ENCODE results near the gene MPND. TPM values are rescaled to one million over a fixed set of nuclear protein-coding genes. Genes with fewer than 3 reads are reported as not detected.

MPND gene
- total RNA-seq, 1 experiment from 2014 or later = 24.3 TPM

GRCh38 chr19:4359627-4360000 is 16.3 kb downstream of the MPND start (continued):
- TF ChIP-seq TCF7L2 (IDR thresholded peaks at IDR 0.05; ENCODE audit: borderline replicate concordance, extremely low read depth, insufficient read depth, insufficient read length) = no peak
- no peak for TF ChIP-seq CEBPB (IDR thresholded peaks at IDR 0.05; ENCODE audit: low read depth)
- no peak for TF ChIP-seq ELF1 (IDR thresholded peaks at IDR 0.05; ENCODE audit: borderline replicate concordance, low read depth)

- ChIA-PET RAD21 (ENCODE audit: low non-redundant PET in 1 of 2, low total read pairs in 2 of 2, uncharacterized antibody in 2 of 2, unreplicated experiment in 2 of 2) (no interaction called here), POLR2A (no interaction called here), CTCF (no interaction called here)
- Histone ChIP-seq H3K4me2 (ENCODE audit: low read length) (no peak overlapping the region), H3K27ac (ENCODE audit: low read depth, low read length) (peak overlapping the region; percentile 47), H3K9me3 (ENCODE audit: control insufficient read depth in 1 of 2, insufficient read depth in 1 of 2, low read depth in 1 of 2, low read length in 2 of 2) (no peaks in the 10 kb centered on the region), H3K27me3 (ENCODE audit: insufficient read depth, low read length) (no peaks in the 10 kb centered on the region), H2AFZ (ENCODE audit: low read depth, low read length, poor library complexity, severe bottlenecking) (no peak overlapping the region), H3K79me2 (ENCODE audit: insufficient read depth, low read length) (no peaks in the 10 kb centered on the region), H3K4me3 (replicated peaks in 1 of 2; ENCODE audit: low read depth in 1 of 2, low read length in 2 of 2) (no peak overlapping the region), H3K9me2 (ENCODE audit: insufficient read depth) (no peaks in the 10 kb centered on the region), H3K36me3 (ENCODE audit: control insufficient read depth in 1 of 2, insufficient read depth in 2 of 2, low read length in 2 of 2) (peaks cover 5 to 11% of the 10 kb centered on the region in 2 experiments; a peak in 2 of 4 replicates), H4K20me1 (ENCODE audit: insufficient read depth) (no peaks in the 10 kb centered on the region), H3K9ac (ENCODE audit: low read length) (no peak overlapping the region), H3K4me1 (ENCODE audit: control insufficient read depth in 1 of 2, insufficient read depth in 2 of 2, low read length in 2 of 2) (peaks cover 6 to 23% of the 10 kb centered on the region in 2 experiments; a peak in 3 of 4 replicates)
- TF ChIP-seq ELF1 (IDR thresholded peaks at IDR 0.05; ENCODE audit: borderline replicate concordance, low read depth) = no peak
- no peak for TF ChIP-seq SP1 (IDR thresholded peaks at IDR 0.05; ENCODE audit: low read depth)
- no peak for TF ChIP-seq ZNF274 (IDR thresholded peaks at IDR 0.05; ENCODE audit: low read depth, low read length)
- no peak for TF ChIP-seq FOSL1 (IDR thresholded peaks at IDR 0.05; ENCODE audit: low read depth)
- TF ChIP-seq CTCF (IDR thresholded peaks at IDR 0.05 in 2 of 3, conservative IDR thresholded peaks at IDR 0.05 in 1 of 3; ENCODE audit: borderline replicate concordance in 1 of 3, insufficient read depth in 1 of 3, low read depth in 2 of 3, low read length in 2 of 3) = no peak
- no peak for TF ChIP-seq EZH2 (IDR thresholded peaks at IDR 0.05)
- TF ChIP-seq SRF (IDR thresholded peaks at IDR 0.05; ENCODE audit: low read depth) = no peak
- no peak for TF ChIP-seq RAD21 (IDR thresholded peaks at IDR 0.05; ENCODE audit: low read depth)
- no peak for TF ChIP-seq POLR2A (IDR thresholded peaks at IDR 0.05; ENCODE audit: borderline replicate concordance, extremely low read depth, insufficient read depth, insufficient read length)
- TF ChIP-seq REST (IDR thresholded peaks at IDR 0.05; ENCODE audit: low read depth) = no peak
- intact Hi-C loops (cut with micrococcal nuclease) = loop anchor here (5.0 kb wide), 1 partner anchor 42 kb away; the partner anchor contains the start of genes CHAF1A and SH3GL1
- no TSS peak for BruUV-seq (replicated peaks)
- ATAC-seq = no peak
- no peak for DNase-seq (ENCODE audit: low read depth, low spot score)
These were observed 16.8 kb downstream of the MPND start for GRCh38 chr19:4360081-4360569.
